HG03095 (cell line): ENCODE data around the gene CYP26B1.
"Not testable (repeated sequence)": the region's sequence is repeated elsewhere in the genome, so short reads cannot be mapped to it uniquely, and the experiment has no call there.

ENCODE experiments used
- ATAC-seq: cut with Tn5 transposase; IDR thresholded peaks from one replicate; pipeline ENCODE4 v1.9.1; 2021; ENCODE audit warnings: moderate library complexity; ENCODE audit not compliant: unreplicated experiment

The CYP26B1 gene

DNA sequence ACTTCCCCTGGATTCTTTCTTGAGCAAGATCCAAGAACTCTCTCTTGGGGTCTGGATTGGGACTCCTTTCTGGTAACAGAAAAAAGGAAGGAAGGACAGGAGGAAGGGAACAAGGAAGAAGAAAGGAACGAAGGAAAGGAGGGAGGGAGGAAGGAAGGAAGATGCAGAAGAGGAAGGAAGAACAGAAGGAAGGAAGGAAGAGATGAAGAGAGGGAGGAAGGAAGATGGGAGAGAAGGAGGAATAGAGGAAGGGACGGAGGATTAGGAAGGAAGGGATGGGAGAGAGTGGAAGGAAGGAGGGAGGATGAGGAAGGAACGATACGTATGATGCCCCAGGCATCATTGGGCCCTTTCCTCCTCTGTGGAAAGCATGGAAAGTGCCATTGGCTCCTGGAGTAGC is 58.6 kb downstream of the CYP26B1 start:
- ATAC-seq: no peak

- ATAC-seq: not testable (repeated sequence)
These were observed 60.6 kb downstream of the CYP26B1 start for GRCh38 chr2:72086871-72087633.

- no peak for ATAC-seq
These were observed 62.1 kb downstream of the CYP26B1 start for GRCh38 chr2:72085513-72085912.

GRCh38 chr2:72085036-72085435 is 62.6 kb downstream of the CYP26B1 start:
- no peak for ATAC-seq

DNA sequence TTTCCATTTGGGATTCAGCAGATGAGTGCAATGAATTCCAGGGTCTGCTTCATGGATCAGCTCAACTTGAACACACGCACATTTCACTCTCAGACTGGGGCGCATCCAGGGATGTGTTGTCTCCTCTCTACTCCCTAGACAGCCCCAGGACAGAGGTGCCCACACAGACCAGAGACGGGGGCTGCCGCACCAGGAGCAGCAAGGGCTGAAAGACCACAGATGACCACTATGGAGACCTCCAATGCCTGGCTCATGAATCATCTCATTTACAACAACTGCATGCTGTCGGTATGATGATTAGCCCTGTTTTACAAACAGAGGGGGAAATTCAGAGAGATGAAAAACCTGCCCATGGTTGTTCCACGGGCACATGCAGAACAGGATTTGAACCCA is 63.1 kb downstream of the CYP26B1 start:
- ATAC-seq: no peak

- no peak for ATAC-seq
These were observed 63.7 kb downstream of the CYP26B1 start for GRCh38 chr2:72083751-72084583.

GRCh38 chr2:72082887-72083286 is 64.8 kb downstream of the CYP26B1 start:
- ATAC-seq: no peak

GRCh38 chr2:72082021-72082601 is 65.6 kb downstream of the CYP26B1 start:
- no peak for ATAC-seq

DNA sequence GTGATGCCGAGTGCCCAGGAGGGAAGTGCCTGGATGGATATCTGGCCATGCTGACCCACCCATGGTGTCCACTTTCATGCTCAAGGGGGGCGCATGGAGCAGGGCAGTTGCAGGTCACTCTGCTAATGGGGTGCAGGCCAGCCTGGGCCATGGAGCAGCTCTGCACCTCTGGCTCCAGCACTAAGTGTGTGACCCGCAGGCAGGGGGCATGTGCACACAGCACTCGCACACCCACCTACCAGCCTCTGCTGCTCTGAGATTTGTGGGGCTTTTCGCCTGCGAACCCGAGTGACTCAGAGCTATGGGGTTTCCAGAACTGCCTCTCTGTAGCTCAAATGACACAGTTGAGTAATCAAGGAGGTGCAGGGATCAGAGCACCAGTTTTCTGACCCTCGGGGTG is 66.2 kb downstream of the CYP26B1 start:
- no peak for ATAC-seq

- ATAC-seq: no peak
These were observed 67.1 kb downstream of the CYP26B1 start for GRCh38 chr2:72080286-72081145.
